Bronchial epithelial cell (primary cell): ENCODE results near the gene RAD9A. TPM values are rescaled to one million over a fixed set of nuclear protein-coding genes. Genes with fewer than 3 reads are reported as not detected.
A peak's percentile ranks its signal among the peaks of the same experiment; 100 is the strongest.

ENCODE experiments used
- DNase-seq: peaks from one replicate; pipeline ENCODE4 v3.0.0-alpha.2; 2010; ENCODE audit warnings: low read depth
- FAIRE-seq: peaks from 2 replicates; lab custom pipeline; 2011; peaks lifted over from hg19 to GRCh38; lab: Jason Lieb, UNC
- H3K27me3 ChIP-seq: 2 replicates; pipeline ENCODE4 v1.5.1; 2011; ENCODE audit warnings: low read length; ENCODE audit not compliant: control insufficient read depth, insufficient read depth
- H3K36me3 ChIP-seq: 2 replicates; pipeline ENCODE4 v1.5.1; 2011; ENCODE audit warnings: low read length; ENCODE audit not compliant: control insufficient read depth, insufficient read depth
- H3K4me3 ChIP-seq: 2 replicates; pipeline ENCODE4 v1.5.1; 2011; ENCODE audit warnings: mild to moderate bottlenecking, low read depth, low read length, control low read depth
- CTCF ChIP-seq: IDR thresholded peaks from 2 replicates; pipeline ENCODE4 v1.5.1; 2011; ENCODE audit warnings: mild to moderate bottlenecking, moderate library complexity, low read length, control low read depth, inconsistent platforms; ENCODE audit not compliant: insufficient read depth, severe bottlenecking
- total RNA-seq: library from RNA; depleted of rRNA; stranded (reverse); fragments of >200 nt; gene quantifications from 2 replicates; pipeline ENCODE4 v1.2.1, GENCODE V29; 2014

RAD9A gene
- total RNA-seq, 1 donor from 2014 or later, result 8.7 TPM

GRCh38 chr11:67396587-67397389, 5.0 kb downstream of the RAD9A start:
- DNase-seq, result no peak
- no peak for FAIRE-seq
- Histone ChIP-seq H3K27me3 (no peaks in the 10 kb centered on the region), H3K36me3 (peaks cover 24% of the 10 kb centered on the region), H3K4me3 (no peak overlapping the region)
- TF ChIP-seq CTCF, result no peak

GRCh38 chr11:67397536-67397935, 5.8 kb downstream of the RAD9A start:
- no peaks in the 10 kb centered on the region for H3K27me3 ChIP-seq
- no peak for DNase-seq
- H3K36me3 ChIP-seq, result peaks cover 24% of the 10 kb centered on the region
- no peak for TF ChIP-seq CTCF
- H3K4me3 ChIP-seq, result no peak overlapping the region
- FAIRE-seq, result no peak

GRCh38 chr11:67397986-67398660, 6.3 kb downstream of the RAD9A start:
- no peak for TF ChIP-seq CTCF
- FAIRE-seq, result no peak
- Histone ChIP-seq H3K36me3 (peaks cover 24% of the 10 kb centered on the region), H3K4me3 (no peak overlapping the region), H3K27me3 (no peaks in the 10 kb centered on the region)
- DNase-seq, result no peak

GRCh38 chr11:67398661-67399563, 7.1 kb downstream of the RAD9A start:
- DNase-seq (no peak), FAIRE-seq (no peak)
- Histone ChIP-seq H3K36me3 (peaks cover 23% of the 10 kb centered on the region), H3K27me3 (no peaks in the 10 kb centered on the region), H3K4me3 (no peak overlapping the region)
- no peak for TF ChIP-seq CTCF

GRCh38 chr11:67400251-67400941, 8.6 kb downstream of the RAD9A start:
- TF ChIP-seq CTCF, result no peak
- H3K4me3 ChIP-seq, result peak overlapping the region; percentile 94
- no peak for FAIRE-seq
- DNase-seq, result no peak
- H3K27me3 ChIP-seq, result no peaks in the 10 kb centered on the region
- H3K36me3 ChIP-seq, result peaks cover 23% of the 10 kb centered on the region
